ENCODE data around the gene LGALS4.
"Not testable (repeated sequence)": the region's sequence is repeated elsewhere in the genome, so short reads cannot be mapped to it uniquely, and the experiment has no call there.

LGALS4 gene

GRCh38 chr19:38796154-38796553, 16.6 kb downstream of the LGALS4 start:
- DNase-seq: no peak
- Histone ChIP-seq H3K4me1 (no peaks in the 10 kb centered on the region), H3K27me3 (no peaks in the 10 kb centered on the region), H3K36me3 (no peaks in the 10 kb centered on the region), H3K4me3 (ENCODE audit: low read depth, low read length) (no peak overlapping the region), H3K9me3 (no peaks in the 10 kb centered on the region)
- TF ChIP-seq, protein P1, sequence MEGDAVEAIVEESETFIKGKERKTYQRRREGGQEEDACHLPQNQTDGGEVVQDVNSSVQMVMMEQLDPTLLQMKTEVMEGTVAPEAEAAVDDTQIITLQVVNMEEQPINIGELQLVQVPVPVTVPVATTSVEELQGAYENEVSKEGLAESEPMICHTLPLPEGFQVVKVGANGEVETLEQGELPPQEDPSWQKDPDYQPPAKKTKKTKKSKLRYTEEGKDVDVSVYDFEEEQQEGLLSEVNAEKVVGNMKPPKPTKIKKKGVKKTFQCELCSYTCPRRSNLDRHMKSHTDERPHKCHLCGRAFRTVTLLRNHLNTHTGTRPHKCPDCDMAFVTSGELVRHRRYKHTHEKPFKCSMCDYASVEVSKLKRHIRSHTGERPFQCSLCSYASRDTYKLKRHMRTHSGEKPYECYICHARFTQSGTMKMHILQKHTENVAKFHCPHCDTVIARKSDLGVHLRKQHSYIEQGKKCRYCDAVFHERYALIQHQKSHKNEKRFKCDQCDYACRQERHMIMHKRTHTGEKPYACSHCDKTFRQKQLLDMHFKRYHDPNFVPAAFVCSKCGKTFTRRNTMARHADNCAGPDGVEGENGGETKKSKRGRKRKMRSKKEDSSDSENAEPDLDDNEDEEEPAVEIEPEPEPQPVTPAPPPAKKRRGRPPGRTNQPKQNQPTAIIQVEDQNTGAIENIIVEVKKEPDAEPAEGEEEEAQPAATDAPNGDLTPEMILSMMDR (IDR thresholded peaks at IDR 0.05; ENCODE audit: low read depth, low read length): no peak

- no peaks in the 10 kb centered on the region for H3K4me1 ChIP-seq
- no peaks in the 10 kb centered on the region for H3K27me3 ChIP-seq
- TF ChIP-seq, protein P1 (IDR thresholded peaks at IDR 0.05; ENCODE audit: low read depth, low read length): no peak
- no peaks in the 10 kb centered on the region for H3K9me3 ChIP-seq
- H3K36me3 ChIP-seq: no peaks in the 10 kb centered on the region
- DNase-seq: no peak
- no peak overlapping the region for H3K4me3 ChIP-seq (ENCODE audit: low read depth, low read length)
These were observed 17.2 kb downstream of the LGALS4 start for GRCh38 chr19:38795549-38795948.

DNA sequence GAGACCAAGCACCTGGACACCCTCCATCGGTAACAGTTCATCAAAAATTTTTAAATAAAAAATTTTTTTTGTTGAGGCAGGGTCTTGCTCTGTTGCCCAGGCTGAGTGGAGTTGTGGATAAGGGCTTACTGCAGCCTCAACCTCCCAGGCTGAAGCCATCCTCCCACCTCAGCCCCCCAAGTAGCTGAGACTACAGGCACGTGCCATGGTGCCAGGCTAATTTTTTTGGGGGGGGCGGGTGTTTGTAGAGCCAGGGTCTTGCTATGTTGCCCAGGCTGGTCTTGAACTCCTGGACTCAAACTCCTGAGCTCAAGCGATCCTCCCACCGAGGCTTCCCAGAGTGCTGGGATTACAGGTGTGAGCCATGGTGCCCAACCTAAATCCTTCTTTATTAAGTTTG, 19.1 kb downstream of the LGALS4 start:
- H3K9me3 ChIP-seq: no peaks in the 10 kb centered on the region
- no peak for DNase-seq
- TF ChIP-seq, protein P1 (IDR thresholded peaks at IDR 0.05; ENCODE audit: low read depth, low read length): no peak
- no peaks in the 10 kb centered on the region for H3K36me3 ChIP-seq
- H3K4me1 ChIP-seq: no peaks in the 10 kb centered on the region
- no peak overlapping the region for H3K4me3 ChIP-seq (ENCODE audit: low read depth, low read length)
- no peaks in the 10 kb centered on the region for H3K27me3 ChIP-seq

GRCh38 chr19:38793177-38793576, 19.6 kb downstream of the LGALS4 start:
- Histone ChIP-seq H3K27me3 (no peaks in the 10 kb centered on the region), H3K36me3 (no peaks in the 10 kb centered on the region), H3K4me1 (no peaks in the 10 kb centered on the region), H3K9me3 (no peaks in the 10 kb centered on the region), H3K4me3 (ENCODE audit: low read depth, low read length) (no peak overlapping the region)
- TF ChIP-seq, protein P1 (IDR thresholded peaks at IDR 0.05; ENCODE audit: low read depth, low read length): no peak
- DNase-seq: no peak

- TF ChIP-seq, protein P1 (IDR thresholded peaks at IDR 0.05; ENCODE audit: low read depth, low read length): no peak
- no peaks in the 10 kb centered on the region for H3K9me3 ChIP-seq
- H3K27me3 ChIP-seq: no peaks in the 10 kb centered on the region
- DNase-seq: no peak
- no peaks in the 10 kb centered on the region for H3K4me1 ChIP-seq
- no peaks in the 10 kb centered on the region for H3K36me3 ChIP-seq
- no peak overlapping the region for H3K4me3 ChIP-seq (ENCODE audit: low read depth, low read length)
These were observed 20.3 kb downstream of the LGALS4 start for GRCh38 chr19:38792250-38793111.

DNA sequence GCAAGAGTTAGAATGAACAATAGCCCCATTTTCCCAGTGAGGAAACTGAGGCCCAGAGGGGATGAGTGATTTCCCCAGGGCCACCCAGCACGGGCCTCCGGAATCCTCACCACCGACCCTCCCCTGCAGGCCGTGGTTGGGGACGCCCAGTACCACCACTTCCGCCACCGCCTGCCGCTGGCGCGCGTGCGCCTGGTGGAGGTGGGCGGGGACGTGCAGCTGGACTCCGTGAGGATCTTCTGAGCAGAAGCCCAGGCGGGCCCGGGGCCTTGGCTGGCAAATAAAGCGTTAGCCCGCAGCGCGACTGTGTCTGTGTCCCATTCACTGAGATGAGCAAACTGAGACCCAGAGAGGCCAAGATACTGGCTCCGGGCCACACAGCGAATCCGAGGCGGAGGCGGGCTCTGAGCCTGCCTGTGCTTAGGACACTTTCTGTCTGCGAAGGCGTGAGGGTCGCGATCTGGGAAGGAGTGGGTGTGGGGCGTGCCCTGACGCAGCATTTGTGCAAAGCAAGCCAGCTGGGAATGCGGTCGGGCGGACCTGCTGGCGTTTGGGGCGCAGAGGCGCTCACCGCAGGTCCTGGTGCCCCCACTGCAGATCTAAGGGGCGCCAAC, 21.2 kb downstream of the LGALS4 start:
- H3K36me3 ChIP-seq; H3K27me3 ChIP-seq; H3K9me3 ChIP-seq; H3K4me3 ChIP-seq (ENCODE audit: low read depth, low read length); H3K4me1 ChIP-seq; DNase-seq: not testable (repeated sequence)

GRCh38 chr19:38790507-38791403, 22.0 kb downstream of the LGALS4 start:
- H3K9me3 ChIP-seq; H3K4me3 ChIP-seq (ENCODE audit: low read depth, low read length); H3K27me3 ChIP-seq; DNase-seq; H3K4me1 ChIP-seq; H3K36me3 ChIP-seq: not testable (repeated sequence)

Data from BE2C (cell line).